ENCODE measurements around the gene ACVRL1.
A peak's percentile ranks its signal among the peaks of the same experiment; 100 is the strongest.

ACVRL1 gene

DNA sequence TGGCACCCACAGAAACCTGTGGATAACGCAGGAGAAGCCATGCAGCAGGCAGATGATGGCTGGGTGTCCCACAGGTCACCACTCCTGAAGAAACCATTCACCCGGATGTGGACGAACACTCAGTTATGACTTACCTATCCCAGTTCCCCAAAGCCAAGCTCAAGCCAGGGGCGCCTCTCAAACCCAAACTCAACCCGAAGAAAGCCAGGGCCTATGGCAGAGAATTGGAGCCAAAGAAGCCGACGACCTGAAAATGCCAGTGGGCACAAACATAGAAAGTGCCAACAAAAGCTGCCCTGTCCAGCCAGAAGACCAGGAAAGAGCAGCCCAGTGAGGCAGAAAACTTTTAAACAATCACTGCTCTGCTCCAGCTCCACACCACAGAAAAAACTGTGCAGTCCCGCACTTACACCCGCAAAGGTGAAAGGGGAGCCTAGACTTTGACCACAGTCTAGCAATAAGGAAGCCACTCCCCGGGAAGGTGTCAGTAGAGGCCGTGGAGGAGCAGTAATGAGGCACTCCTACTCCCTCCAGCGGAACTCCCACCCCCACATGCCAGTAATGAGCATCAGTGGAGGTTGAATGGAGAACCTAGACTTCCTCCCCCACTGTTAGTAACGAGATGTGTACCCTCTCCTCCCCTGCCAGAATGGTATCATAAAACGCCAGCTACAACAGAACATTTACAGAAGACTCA lies 6.0 kb upstream of the ACVRL1 start:
- TF ChIP-seq, protein P1, sequence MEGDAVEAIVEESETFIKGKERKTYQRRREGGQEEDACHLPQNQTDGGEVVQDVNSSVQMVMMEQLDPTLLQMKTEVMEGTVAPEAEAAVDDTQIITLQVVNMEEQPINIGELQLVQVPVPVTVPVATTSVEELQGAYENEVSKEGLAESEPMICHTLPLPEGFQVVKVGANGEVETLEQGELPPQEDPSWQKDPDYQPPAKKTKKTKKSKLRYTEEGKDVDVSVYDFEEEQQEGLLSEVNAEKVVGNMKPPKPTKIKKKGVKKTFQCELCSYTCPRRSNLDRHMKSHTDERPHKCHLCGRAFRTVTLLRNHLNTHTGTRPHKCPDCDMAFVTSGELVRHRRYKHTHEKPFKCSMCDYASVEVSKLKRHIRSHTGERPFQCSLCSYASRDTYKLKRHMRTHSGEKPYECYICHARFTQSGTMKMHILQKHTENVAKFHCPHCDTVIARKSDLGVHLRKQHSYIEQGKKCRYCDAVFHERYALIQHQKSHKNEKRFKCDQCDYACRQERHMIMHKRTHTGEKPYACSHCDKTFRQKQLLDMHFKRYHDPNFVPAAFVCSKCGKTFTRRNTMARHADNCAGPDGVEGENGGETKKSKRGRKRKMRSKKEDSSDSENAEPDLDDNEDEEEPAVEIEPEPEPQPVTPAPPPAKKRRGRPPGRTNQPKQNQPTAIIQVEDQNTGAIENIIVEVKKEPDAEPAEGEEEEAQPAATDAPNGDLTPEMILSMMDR (IDR thresholded peaks at IDR 0.05; ENCODE audit: low read depth, low read length, missing control alignments), result no peak
- H3K4me3 ChIP-seq (ENCODE audit: low read depth, low read length), result no peak overlapping the region
- in situ Hi-C loops (cut with HindIII; ENCODE audit: low sequenced_read_pairs), result no loop called here
- DNase-seq (ENCODE audit: low read depth), result no peak

DNA sequence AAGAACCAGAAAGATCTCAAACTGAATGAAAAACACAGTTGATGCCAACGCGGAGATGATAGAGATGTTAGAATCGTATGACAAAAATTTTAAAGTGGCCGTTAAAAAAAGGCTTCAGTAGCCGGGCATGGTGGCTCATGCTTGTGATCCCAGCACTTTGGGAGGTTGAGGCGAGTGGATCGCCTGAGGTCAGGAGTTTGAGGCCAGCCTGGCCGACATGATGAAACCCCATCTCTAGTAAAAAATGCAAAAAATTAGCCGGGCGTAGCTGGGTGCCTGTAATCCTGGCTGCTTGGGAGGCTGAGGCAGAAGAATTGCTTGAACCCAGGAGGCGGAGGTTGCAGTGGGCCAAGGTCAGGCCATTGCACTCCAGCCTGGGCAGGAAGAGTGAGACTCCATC lies 5.4 kb upstream of the ACVRL1 start:
- no peak overlapping the region for H3K4me3 ChIP-seq (ENCODE audit: low read depth, low read length)
- TF ChIP-seq, protein P1 (IDR thresholded peaks at IDR 0.05; ENCODE audit: low read depth, low read length, missing control alignments), result no peak
- in situ Hi-C loops (cut with HindIII; ENCODE audit: low sequenced_read_pairs), result no loop called here
- DNase-seq (ENCODE audit: low read depth), result no peak

DNA sequence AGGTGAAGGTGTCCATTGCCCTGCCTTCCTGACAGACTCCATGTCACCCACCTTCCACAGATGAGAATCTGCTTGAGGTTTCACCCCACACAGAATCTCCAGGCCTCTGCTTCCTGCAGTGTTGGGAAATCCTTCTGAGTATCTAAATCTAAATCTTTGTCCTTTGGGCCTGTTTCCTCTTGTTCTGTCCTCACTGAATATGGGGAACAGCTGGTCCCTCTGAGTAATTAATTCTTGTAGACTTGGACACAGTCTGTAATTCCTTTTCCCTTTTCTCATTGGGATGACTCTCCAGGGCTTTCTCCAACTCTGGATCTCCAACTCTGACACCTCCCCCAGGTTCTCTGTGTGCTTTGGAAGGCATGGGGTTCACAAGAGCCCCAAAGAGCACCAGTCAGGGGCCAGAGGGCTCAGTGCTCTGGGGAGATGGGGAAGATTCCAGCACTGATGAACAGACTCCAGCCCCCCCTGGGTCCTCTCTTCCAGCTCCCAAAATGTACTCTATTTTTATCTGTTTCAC lies 2.3 kb upstream of the ACVRL1 start:
- TF ChIP-seq, protein P1 (IDR thresholded peaks at IDR 0.05; ENCODE audit: low read depth, low read length, missing control alignments), result no peak
- H3K4me3 ChIP-seq (ENCODE audit: low read depth, low read length), result no peak overlapping the region
- in situ Hi-C loops (cut with HindIII; ENCODE audit: low sequenced_read_pairs), result no loop called here
- no peak for DNase-seq (ENCODE audit: low read depth)

DNA sequence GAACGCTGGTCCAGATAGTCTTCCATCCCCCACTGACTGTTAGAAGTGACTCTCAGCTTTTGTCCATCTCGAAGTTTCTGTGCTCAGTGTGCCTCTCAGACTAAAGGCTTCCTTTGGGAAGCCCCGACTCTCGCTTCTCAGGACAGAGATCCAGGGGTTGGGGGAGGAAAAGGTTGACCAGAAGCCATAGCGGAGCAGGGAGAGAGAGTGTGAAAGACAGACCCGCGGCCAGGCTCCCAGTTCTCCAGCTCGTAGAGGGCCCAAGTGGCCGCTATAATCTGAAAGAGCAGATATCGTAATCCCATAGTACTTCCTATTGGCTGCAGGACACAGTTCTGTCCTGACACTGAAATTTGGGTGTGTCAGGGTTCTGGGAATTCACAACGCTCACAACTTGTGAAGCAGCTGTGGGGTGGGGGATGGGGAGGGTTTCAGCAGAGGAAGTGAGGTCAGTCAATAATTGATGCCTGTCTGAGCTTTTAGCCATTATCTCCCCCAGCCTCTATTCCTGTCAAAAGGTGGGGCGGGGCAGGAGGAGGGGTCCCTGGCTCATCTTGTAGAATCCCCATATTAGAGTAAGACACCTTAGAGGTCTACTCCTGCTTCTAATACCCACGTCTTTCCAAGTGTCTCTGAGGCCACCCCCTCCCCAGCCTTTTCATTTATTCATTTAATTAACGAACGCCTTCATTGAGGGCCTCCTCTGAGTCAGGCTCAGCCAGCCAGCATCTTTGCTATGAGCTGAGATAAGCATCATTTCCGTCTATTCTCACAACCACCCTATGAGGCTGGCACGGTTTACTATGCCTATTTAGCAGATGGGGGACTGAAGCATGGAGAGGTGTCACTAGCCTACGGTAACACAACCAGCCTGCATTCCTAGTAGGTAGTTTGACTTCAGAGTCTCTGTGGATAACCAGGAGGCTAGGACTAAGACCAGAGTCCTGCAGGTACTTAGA lies 1.6 kb upstream of the ACVRL1 start:
- in situ Hi-C loops (cut with HindIII; ENCODE audit: low sequenced_read_pairs), result no loop called here
- no peak overlapping the region for H3K4me3 ChIP-seq (ENCODE audit: low read depth, low read length)
- DNase-seq (ENCODE audit: low read depth), result no peak
- TF ChIP-seq, protein P1 (IDR thresholded peaks at IDR 0.05; ENCODE audit: low read depth, low read length, missing control alignments), result no peak

DNA sequence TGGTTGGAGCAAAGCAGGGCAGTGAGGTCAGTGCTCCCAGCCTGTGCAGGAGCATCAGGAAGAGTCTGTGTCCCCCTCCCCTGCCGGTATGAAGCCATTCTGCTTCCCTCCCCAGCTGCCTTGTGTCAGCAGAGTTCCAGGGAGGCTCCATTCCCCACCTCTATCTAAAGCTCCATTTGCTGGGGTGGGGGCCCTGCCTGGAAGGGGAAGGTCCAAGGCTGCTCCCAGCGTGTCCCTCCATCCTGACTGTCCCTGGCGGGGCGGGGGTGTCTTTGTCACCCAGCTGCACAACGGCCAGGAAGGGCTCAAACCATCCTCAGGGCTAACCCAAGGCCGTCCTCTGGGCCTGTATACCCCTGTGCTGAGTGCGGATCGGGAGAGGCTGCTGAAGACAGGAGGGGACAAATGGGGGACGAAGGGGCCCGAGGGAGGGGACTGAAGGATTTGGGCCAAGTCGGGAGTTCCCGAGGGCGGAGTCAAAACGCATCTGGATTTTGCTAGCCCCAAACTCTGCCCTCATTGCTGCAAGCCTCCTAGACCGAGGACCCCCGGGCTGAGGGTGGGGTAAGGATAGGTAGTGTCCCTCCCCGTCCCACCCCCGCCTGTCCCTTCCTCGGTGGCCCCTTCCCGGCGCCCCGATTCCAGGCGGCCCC lies 748 bp upstream of the ACVRL1 start:
- in situ Hi-C loops (cut with HindIII; ENCODE audit: low sequenced_read_pairs), result no loop called here
- TF ChIP-seq, protein P1 (IDR thresholded peaks at IDR 0.05; ENCODE audit: low read depth, low read length, missing control alignments), result no peak
- DNase-seq (ENCODE audit: low read depth), result no peak
- peak overlapping the region; percentile 40 for H3K4me3 ChIP-seq (ENCODE audit: low read depth, low read length)

DNA sequence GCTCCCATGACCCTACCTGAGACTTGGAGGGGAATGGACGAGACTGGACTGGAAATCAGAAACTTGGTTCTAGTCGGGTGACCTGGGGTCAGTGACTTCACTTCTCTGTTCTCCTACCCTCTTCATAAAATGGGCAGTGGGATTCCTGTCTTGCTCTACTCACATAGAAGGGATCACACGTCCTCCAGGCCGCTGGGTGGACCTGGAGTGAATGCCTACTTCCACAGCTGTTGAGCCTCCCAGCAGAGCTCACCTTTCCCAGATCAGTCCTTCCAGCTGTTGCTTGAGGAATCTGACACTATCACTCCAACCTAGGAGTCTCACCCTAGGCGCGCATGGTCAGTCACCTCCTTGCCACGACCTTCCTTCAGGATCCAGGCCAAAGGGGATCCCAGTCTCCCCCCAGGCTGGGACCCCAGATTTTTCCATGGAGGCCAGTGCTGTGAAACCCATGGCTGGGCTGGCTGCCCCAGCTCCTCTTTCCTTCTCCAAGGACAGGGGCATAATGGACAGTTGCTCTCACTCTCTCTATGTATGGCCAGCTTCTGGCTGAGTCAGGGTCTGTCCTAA lies 637 bp downstream of the ACVRL1 start:
- in situ Hi-C loops (cut with HindIII; ENCODE audit: low sequenced_read_pairs), result no loop called here
- no peak for DNase-seq (ENCODE audit: low read depth)
- H3K4me3 ChIP-seq (ENCODE audit: low read depth, low read length), result peak overlapping the region; percentile 40
- TF ChIP-seq, protein P1 (IDR thresholded peaks at IDR 0.05; ENCODE audit: low read depth, low read length, missing control alignments), result no peak

All from astrocyte of the cerebellum (primary cell).